Peyer's patch (tissue), 4 donors: ENCODE measurements around the gene TARM1.

ENCODE experiments used
- CTCF ChIP-seq, 6 experiments: fragments of 450-650 bp in 4 of 6; fragments of 200-600 bp in 2 of 6; sonication (generic) in 1 of 6; IDR thresholded peaks; one replicate each; pipeline ENCODE4 v1.5.1; 2017 to 2019; ENCODE audit warnings: antibody characterized with exemption in 6 of 6, mild to moderate bottlenecking in 3 of 6, moderate library complexity in 1 of 6
- POLR2A ChIP-seq, 2 donors: fragments of 450-650 bp; IDR thresholded peaks; one replicate each; pipeline ENCODE4 v1.5.1; 2017; ENCODE audit warnings: antibody characterized with exemption in 2 of 2, mild to moderate bottlenecking in 2 of 2, moderate library complexity in 2 of 2

- TF ChIP-seq CTCF (IDR thresholded peaks at IDR 0.05) (no peak), POLR2A (IDR thresholded peaks at IDR 0.05) (no peak)
Observed at GRCh38 chr19:54108496-54108895, 27.3 kb upstream of the TARM1 start.
